GM18870 (cell line): Measurements from ENCODE around the gene HABP2.

Experiments used
- ATAC-seq: cut with Tn5 transposase; IDR thresholded peaks from one replicate; pipeline ENCODE4 v1.9.1; 2021; ENCODE audit warnings: moderate library complexity; ENCODE audit not compliant: unreplicated experiment

The HABP2 gene

GRCh38 chr10:113525713-113526112, 27.1 kb upstream of the HABP2 start:
- no peak for ATAC-seq

GRCh38 chr10:113527211-113527906, 25.5 kb upstream of the HABP2 start:
- ATAC-seq, result no peak

GRCh38 chr10:113528876-113529275, 24.0 kb upstream of the HABP2 start:
- no peak for ATAC-seq

GRCh38 chr10:113529575-113529974, 23.3 kb upstream of the HABP2 start:
- ATAC-seq, result no peak

- no peak for ATAC-seq
Measured at GRCh38 chr10:113530476-113530875, 22.4 kb upstream of the HABP2 start.

GRCh38 chr10:113532724-113533123, 20.1 kb upstream of the HABP2 start:
- no peak for ATAC-seq

GRCh38 chr10:113533801-113534200, 19.1 kb upstream of the HABP2 start:
- ATAC-seq, result no peak

GRCh38 chr10:113534423-113534822, 18.4 kb upstream of the HABP2 start:
- ATAC-seq, result no peak

- ATAC-seq, result no peak
Measured at GRCh38 chr10:113537672-113538071, 15.2 kb upstream of the HABP2 start.

GRCh38 chr10:113538151-113538550, 14.7 kb upstream of the HABP2 start:
- no peak for ATAC-seq

- no peak for ATAC-seq
Measured at GRCh38 chr10:113539789-113540188, 13.1 kb upstream of the HABP2 start.

GRCh38 chr10:113540845-113541548, 11.9 kb upstream of the HABP2 start:
- ATAC-seq, result no peak

- no peak for ATAC-seq
Measured at GRCh38 chr10:113541549-113541927, 11.3 kb upstream of the HABP2 start.

- no peak for ATAC-seq
Measured at GRCh38 chr10:113543107-113543955, 9.5 kb upstream of the HABP2 start.

- ATAC-seq, result no peak
Measured at GRCh38 chr10:113544392-113544791, 8.5 kb upstream of the HABP2 start.

- ATAC-seq, result no peak
Measured at GRCh38 chr10:113547426-113547825, 5.4 kb upstream of the HABP2 start.

- no peak for ATAC-seq
Measured at GRCh38 chr10:113549856-113550255, 3.0 kb upstream of the HABP2 start.

GRCh38 chr10:113550365-113550764, 2.5 kb upstream of the HABP2 start:
- no peak for ATAC-seq

GRCh38 chr10:113552014-113552413, 839 bp upstream of the HABP2 start:
- no peak for ATAC-seq

- no peak for ATAC-seq
Measured at GRCh38 chr10:113553149-113553548, 296 bp downstream of the HABP2 start.

GRCh38 chr10:113554214-113554613, 1.4 kb downstream of the HABP2 start:
- ATAC-seq, result no peak

- ATAC-seq, result no peak
Measured at GRCh38 chr10:113555245-113555644, 2.4 kb downstream of the HABP2 start.
